ENCODE results near the gene ARHGAP42.
"Not testable (repeated sequence)": the region's sequence is repeated elsewhere in the genome, so short reads cannot be mapped to it uniquely, and the experiment has no call there.

The ARHGAP42 gene

GRCh38 chr11:100727410-100727809 is 40.3 kb downstream of the ARHGAP42 start:
- no peak for DNase-seq

DNA sequence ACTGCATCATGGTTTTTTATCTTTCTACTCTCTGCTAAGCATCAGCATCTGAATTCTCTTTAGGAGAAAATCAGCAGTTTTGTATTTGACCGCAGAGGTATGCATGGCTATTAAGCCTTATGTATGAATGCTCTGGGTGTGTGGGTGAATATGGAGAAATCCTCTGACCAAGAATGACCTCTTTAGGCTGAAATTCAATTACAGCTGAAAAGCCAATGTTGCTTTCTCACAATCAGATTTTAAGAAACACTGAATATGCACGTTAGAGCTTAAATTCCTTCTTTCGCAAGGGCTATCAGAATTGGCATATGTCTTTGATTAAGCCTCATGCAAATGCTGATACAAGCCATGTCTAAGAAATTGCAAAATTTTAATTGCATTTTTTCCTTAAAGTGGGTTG is 43.2 kb downstream of the ARHGAP42 start:
- no peak for DNase-seq

GRCh38 chr11:100731471-100731870 is 44.4 kb downstream of the ARHGAP42 start:
- no peak for DNase-seq

- no peak for DNase-seq
Observed at GRCh38 chr11:100732949-100733348, 45.9 kb downstream of the ARHGAP42 start.

DNA sequence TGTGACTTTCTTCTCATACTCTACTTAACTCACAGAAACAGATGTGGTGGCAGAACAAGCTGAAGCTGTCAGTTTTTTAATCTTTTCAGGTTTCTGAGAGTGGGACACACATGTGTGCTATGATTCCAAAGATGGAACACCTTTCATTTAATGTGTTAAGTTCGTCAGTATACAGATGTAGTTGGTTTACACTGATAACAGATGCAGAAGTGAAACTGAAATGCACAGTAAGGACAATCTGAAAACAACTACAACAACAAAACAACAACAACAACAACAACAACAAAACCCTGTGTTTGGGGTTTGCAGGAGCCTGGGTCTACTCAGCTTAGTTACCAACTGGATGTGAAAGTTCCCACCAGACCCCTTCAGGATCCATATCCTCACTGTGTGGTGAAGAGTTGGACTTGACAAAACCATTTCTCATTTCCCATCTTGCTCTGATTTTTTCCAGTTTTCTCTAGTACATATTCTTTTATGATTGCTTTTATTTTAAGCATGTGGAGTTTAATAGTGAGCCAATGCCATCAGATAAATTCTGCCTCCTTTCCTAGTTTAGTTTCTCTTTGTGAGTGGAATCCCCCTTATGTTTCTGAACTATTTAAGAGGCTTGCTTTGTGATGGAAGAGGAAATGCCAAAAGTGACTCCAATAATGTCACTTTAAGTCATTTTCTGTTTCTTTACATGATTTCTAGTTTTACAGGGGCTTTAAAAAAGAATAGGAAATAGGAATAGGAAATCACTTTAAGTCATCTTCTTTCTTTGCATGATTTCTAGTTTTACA is 47.8 kb downstream of the ARHGAP42 start:
- DNase-seq: no peak

GRCh38 chr11:100735949-100736675 is 49.0 kb downstream of the ARHGAP42 start:
- no peak for DNase-seq

- no peak for DNase-seq
Observed at GRCh38 chr11:100738701-100739270, 51.7 kb downstream of the ARHGAP42 start.

GRCh38 chr11:100739666-100740065 is 52.6 kb downstream of the ARHGAP42 start:
- DNase-seq: no peak

GRCh38 chr11:100740440-100740839 is 53.4 kb downstream of the ARHGAP42 start:
- no peak for DNase-seq

- DNase-seq: no peak
Observed at GRCh38 chr11:100741866-100742625, 55.0 kb downstream of the ARHGAP42 start.

- no peak for DNase-seq
Observed at GRCh38 chr11:100746448-100746847, 59.4 kb downstream of the ARHGAP42 start.

- no peak for DNase-seq
Observed at GRCh38 chr11:100748153-100748552, 61.1 kb downstream of the ARHGAP42 start.

DNA sequence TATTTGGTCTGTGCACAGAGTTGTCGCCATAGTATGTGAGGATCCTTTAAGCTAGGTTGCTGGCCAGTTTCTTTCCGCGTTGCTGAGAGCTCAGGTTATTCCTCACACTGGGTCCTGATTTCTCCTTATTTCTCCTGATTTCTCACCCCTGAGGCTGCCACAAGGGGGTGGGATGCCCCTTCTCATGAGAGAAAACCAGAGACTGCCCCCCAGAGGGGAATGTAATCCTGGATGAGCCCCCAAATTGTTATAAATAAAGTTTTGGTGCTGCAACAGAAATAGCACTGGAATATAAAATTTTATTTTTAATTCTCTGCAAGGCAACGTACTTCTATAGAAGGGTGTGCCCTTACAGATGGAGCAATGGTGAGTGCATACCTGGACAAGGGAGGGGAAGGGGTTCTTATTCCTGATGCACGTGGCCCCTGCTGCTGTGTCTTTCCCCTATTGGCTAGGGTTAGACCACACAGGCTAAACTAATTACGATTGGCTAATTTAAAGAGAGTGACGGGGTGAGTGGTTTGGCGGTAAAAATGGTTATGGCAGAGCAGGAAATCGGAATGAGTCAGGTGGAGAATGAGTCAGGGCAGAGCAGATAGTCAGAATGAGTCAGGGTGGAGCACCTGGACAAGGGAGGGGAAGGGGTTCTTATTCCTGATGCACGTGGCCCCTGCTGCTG is 62.9 kb downstream of the ARHGAP42 start:
- DNase-seq: not testable (repeated sequence)

DNA sequence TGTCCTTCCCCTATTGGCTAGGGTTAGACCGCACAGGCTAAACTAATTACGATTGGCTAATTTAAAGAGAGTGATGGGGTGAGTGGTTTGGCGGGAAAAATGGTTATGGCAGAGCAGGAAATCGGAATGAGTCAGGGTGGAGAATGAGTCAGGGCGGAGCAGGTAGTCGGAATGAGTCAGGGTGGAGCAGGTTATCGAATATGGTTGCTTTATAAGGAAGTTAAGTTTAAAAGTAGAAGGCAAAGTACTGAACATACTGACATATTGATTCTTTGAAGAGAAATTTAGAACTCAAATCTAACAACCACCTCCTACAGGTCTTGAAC is 63.4 kb downstream of the ARHGAP42 start:
- DNase-seq: not testable (repeated sequence)

- DNase-seq: no peak
Observed at GRCh38 chr11:100752371-100753171, 65.5 kb downstream of the ARHGAP42 start.

GRCh38 chr11:100753172-100753543 is 66.1 kb downstream of the ARHGAP42 start:
- no peak for DNase-seq

DNA sequence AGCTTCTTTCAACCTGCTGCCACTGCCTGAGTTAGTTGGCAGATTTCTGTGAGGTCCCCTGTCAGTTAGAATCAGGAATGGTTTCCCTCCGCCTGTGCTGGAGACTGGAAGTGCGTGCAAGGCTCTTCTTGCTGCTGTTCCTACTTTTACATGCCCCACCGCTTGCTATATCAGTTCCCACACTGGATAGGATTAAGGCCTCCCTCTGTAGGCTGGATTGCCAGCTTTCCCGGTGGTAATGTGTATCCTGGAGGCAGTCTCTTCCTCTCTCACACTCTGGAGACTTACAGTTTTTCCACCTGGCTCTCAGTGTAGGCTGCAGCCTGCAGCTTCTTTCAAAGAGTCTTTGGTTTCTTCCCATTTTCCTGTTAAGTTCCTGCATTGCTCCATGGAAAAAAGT is 66.5 kb downstream of the ARHGAP42 start:
- DNase-seq: no peak

- no peak for DNase-seq
Observed at GRCh38 chr11:100756559-100756958, 69.5 kb downstream of the ARHGAP42 start.

DNA sequence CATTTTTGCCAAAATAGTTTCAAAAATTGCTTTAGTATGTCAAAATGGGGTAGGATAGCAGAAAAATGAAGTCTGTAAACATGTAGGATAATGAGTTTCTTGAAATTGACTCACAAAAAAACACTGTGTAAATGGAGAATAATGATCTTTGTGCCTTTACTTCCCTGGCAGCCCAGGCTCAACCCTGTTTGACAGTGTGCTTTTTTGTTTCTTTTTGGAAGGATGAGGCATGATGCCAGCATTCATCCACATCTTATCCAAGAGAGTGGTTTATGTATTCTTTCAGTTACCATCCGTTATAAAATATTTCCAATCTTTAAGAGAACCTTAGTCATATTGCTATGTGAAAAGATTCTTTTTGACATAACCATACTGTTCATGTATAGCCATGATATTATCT is 70.6 kb downstream of the ARHGAP42 start:
- DNase-seq: no peak

DNA sequence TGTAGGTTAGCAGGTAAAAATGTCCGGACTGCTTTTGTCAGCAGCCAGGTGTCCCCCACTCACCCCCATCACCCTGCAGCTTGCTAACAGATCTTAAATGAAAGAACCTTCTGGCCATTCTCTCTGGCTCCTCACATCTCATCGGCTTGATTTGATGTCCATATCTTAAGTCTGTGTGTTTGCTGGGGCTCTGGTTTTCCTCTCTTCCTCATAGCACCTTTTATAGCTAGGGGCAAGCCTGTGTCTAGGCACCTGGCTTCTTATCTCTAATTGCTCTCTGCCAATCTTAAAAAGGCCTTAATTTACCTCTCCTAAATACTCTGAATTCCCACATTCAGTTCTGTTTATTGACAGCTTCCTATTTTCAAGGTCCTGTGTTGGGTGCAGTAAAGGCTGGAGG is 72.0 kb downstream of the ARHGAP42 start:
- no peak for DNase-seq

GRCh38 chr11:100759856-100760255 is 72.8 kb downstream of the ARHGAP42 start:
- no peak for DNase-seq

DNA sequence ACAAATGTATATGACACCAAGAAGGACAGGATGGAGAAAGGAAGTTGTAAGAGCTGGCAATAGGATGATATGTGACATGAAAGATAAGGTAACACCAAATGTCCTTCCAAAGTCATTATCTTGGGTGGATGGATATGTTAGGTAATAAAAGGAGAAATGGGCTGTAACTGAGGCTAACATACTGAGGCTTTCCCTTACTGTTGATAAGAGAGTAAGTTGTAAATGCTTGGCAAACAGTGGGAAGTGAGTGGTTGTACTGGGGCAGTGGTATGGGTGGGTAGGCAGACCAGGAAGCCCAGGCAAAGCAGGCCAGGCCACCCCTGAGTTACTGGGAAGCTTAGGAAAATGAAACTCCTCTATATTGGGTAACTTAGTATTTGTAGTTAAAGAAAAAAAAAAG is 73.7 kb downstream of the ARHGAP42 start:
- no peak for DNase-seq
